HG03095 (cell line): ENCODE data around the gene GOLGA6L9.
"Not testable (repeated sequence)": the region's sequence is repeated elsewhere in the genome, so short reads cannot be mapped to it uniquely, and the experiment has no call there.

Experiments
- ATAC-seq: cut with Tn5 transposase; IDR thresholded peaks from one replicate; pipeline ENCODE4 v1.9.1; 2021; ENCODE audit warnings: moderate library complexity; ENCODE audit not compliant: unreplicated experiment

The GOLGA6L9 gene, protein sequence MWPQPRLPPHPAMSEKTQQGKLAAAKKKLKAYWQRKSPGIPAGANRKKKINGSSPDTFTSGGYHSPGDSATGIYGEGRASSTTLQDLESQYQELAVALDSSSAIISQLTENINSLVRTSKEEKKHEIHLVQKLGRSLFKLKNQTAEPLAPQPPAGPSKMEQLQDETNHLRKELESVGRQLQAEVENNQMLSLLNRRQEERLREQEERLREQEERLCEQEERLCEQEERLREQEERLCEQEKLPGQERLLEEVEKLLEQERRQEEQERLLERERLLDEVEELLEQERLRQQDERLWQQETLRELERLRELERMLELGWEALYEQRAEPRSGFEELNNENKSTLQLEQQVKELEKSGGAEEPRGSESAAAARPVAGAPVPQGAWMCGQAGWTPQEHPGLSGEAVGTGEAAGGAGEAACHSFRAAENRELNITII

DNA sequence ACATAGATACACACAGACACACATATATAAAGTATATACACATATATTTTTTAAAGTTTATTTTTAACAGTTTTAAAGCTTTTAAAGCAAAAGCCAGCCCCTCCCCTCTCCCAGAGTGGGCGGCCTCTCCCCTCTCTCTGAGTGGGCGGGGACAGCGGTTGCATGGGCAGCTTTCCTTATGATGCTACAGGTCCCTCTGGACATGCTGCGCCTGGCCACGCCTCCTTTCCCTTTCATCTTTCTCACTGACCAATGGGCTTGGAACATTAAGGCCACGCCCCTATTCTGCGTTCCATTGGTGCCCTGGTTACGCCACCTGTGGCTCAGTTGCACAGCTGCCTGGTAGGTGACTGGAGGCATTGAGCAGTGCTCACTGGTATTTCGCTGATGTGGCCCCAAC is at the start of gene GOLGA6L9:
GOLGA6L9 (plus strand) TSS at position 124 of the 400 bp plus-strand sequence; CDS start at position 388, 264 bp downstream.
- ATAC-seq = not testable (repeated sequence)

DNA sequence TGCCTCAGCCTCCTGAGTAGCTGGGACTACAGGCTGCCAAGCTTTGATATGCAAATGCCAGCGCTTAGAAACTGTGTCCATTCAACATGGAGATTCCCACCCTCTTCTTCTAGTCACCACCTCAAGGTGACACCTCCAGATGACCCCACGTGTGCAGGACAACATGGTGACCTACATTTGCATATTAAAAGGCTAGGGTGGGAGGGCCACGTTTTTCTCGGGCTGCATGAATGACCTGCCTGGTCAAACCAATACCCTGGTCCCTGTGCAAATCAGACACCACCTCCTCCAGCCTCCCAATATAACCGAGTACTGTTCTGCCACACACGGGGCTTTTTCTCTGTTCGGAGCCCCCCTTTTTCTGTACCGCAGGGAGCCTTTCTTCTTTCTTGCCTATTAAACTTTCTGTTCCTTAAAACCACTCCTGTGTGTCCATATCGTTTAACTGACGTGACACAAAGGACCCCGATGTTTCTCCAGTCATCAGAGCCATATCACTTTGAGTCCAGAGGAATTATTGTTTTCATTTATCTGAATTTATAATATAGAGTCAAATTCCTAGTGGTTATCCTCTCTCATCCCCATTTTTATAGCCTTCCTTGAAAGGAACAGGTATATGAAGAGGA is 48.2 kb upstream of the GOLGA6L9 start:
- ATAC-seq = not testable (repeated sequence)

DNA sequence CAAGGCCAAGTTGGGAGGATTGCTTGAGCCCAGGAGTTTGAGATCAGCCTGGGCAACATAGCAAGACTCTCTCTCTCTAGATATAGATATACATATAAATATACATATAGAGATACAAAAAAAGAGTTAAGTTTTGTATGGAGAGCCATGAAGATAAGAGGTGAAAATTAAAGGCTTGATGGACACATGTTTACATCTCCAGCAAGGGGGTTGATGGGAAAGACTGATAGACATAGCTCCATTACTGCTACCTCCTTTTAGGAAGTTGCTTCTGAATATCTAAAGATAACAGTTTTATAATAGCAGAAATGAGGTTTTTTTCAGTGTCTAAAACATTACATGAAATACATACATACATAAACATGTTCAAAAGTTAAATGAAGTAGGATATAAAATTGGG is 42.4 kb upstream of the GOLGA6L9 start:
- ATAC-seq = not testable (repeated sequence)

DNA sequence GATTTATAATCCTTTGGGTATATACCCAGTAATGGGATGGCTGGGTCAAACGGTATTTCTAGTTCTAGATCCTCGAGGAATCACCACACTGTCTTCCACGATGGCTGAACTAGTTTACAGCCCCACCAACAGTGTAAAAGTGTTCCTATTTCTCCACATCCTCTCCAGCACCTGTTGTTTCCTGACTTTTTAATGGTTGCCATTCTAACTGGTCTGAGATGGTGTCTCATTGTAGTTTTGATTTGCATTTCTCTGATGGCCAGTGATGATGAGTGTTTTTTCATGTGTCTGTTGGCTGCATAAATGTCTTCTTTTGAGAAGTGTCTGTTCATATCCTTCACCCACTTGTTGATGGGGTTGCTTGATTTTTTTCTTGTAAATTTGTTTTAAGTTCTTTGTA is 39.5 kb upstream of the GOLGA6L9 start:
- ATAC-seq = not testable (repeated sequence)

DNA sequence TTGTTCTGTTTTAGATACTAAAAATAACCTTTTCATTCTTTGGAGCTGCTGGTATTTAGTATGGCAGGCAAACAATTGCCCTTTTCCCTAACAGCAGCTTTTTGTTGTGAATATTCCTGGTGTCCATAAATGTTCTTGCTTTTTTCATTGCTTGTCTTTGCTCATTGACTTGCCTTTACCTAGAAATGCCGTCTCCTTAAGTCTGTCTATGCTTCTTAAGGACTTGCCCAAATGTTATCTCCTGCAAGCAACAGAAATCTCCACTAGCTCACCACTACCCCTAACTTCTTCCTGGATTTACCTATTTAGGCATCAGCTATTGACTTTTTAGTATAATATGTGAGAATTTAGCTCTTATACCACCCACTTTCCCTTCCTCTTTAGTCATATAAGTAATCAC is 37.5 kb upstream of the GOLGA6L9 start:
- ATAC-seq = not testable (repeated sequence)

DNA sequence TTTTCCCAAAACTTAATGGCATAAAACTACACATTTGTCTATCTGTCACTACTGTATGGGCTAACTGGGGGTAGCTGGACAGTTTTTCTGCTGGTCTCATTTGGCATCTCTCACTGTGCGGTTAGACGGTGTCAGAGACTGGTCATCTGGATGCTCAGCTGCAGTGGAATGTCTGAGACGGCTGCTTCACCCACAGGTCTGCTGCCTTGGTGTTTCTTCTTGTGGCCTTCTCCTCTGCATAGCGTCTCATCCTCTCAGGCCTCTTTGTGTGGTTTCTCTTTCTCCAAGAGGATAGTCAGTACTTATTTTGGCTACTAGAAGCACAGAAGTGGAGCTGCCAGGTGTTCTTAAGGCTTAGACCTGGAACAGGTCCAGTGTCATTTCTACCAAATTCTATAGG is 35.9 kb upstream of the GOLGA6L9 start:
- ATAC-seq = no peak

DNA sequence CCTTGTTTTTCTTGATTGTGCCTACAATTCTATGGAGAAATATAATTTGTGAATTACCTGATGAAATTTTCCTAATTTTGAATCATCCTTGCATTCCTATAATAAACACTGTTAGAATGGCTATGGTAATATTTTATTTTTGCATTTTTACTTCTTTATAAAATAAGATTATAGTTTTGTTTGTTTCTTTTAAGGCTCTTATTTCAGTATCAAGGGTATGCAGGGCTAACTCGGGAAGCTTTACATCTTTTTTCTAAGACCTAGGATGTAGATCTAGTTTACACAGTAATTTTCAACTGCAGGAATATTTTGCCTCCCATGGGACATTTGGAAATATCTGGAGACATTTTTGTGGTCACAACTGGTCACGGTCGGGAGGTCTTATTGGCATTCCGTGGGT is 33.8 kb upstream of the GOLGA6L9 start:
- ATAC-seq = not testable (repeated sequence)

DNA sequence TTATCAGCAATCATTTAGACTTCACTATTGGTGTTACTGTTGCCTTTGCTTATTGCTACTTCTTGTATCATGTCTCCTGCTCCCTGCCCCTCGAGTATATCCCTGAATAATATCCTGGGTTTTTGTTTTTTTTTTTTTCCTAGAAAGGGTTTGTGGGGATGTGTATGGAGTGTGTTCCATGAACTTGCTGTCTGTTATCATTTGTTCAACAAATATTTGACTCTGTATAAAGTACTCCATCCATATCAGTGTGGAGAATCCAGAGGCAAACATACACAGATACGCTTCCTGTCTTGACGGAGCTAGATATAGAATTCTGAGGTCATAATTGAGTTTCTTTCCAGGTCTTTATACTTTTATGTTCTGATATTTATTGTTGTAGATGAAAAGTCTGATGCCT is 31.8 kb upstream of the GOLGA6L9 start:
- ATAC-seq = no peak

DNA sequence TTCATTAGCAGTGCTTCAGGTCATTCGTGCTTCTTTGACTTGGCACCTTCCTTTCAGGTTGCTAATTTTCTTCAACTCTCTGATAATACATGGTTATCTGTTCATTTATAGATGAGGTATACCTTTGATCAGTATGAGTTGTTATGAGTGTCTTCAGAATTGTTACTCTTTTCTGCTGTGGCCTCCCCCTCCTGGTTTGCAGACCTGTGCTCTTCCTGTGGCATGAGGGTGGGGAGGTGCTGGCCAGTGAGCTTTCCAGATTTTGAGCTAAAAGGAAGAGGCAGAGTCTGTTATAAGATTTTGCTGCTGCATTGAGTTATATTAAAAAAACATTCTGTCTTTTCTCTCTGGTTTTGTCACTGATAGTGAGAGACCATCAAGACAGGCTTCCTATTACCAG is 30.8 kb upstream of the GOLGA6L9 start:
- ATAC-seq = no peak

DNA sequence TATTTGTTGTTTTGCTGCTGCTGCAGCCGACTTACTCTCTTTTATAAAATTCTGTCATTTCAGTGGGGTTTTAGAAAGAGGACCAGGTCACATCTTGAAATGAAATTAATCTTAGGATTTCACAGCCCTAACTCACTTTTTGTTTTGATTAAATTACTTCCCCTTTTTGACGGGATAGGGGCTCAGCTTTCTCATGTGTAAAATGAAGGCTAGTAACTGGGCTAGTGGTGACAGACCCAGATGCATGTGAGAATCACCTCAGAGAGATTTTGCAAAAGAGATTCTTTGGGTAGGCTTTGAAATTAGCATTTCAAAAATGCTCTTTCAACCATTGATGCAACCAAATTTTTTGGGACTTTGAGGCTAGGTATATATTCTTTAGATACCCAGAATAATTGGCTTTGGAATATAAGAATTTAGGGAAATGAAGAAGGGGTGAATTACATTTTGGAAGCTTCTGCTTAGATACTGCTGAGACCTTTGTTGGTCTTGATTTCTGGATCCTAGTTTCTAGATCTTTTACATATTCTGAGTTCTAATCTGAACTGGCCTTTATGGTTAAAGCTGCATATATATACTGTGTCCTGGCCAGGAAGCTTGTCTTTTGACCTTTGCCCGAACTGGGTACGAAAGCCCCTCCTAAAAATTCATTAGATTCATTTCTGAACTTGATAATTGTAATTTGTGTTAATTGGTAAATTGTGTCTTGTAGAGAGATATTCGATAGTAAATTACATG is 30.1 kb upstream of the GOLGA6L9 start:
- not testable (repeated sequence) for ATAC-seq

DNA sequence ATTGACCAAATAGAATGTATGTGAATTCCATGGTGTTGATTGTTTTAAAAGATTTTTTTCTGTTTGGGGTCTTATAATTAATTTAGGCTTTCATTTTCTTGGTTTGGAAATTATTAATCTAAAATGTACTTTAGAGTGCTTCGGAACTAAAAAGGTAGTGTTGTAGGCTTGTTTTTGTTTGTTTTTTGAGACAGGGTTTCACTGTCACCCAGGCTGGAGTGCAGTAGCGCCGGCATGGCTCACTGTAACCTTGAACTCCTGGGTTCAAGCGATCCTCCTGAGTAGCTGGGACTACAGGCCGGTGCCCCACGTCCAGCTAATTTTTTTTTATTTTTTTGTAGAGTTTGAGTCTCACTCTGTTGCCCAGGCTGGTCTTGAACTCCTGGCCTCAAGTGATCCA is 27.7 kb upstream of the GOLGA6L9 start:
- ATAC-seq = not testable (repeated sequence)

DNA sequence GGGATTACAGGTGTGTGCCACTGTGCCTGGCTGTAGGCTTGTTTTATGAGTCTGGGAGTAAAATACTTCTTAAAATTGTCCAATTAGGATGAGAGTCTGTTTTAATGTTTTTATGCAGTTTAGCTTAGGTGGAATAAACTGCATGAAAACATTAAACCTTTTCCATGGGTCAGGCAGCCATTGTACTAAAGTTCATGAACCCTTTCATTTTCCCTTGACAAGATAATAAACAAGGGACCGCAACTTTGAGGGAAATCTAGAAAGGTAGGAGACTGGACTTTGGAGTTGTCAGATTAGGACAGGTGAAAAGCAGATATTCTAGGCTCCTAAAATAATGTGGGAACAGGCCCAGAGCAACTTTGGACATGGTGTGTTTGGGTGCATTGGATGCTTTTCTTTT is 27.3 kb upstream of the GOLGA6L9 start:
- ATAC-seq = not testable (repeated sequence)

DNA sequence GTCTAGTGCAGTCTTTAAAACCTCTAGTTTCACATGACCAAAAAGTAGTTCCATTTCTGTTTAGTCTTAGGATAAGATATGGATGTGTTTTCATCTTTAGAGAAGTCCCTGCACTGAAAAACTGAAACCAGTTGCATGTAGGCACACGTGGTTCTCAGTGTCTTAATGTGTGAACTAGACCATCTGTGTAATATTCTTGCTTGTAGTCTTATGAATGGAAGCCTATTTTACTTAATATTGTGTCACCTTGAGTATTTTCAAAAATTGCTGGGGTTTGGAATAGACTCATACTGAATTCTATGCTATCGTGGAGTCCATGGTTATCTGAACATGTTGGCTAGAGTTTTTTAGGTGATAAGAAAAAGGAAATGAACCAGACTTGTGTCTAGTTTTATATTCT is 23.4 kb upstream of the GOLGA6L9 start:
- ATAC-seq = not testable (repeated sequence)

DNA sequence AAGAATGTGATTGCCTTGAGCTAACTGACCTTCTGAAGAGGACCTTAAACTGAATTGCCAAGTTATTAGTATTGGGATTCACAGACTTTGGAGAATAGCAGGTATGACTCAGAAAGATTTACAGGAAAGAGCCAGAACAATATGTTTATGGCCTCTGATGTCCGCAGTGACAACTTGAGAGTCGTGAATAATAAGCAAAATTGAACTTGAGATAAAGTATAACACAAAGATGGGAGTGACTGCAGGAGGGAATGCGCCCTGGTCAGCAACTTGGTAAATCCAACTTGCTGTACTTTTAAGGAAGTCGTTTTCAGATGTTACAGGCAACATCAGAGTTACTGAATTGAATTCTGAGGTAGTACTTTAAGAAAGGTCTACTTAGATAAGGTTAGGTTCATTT is 19.3 kb upstream of the GOLGA6L9 start:
- not testable (repeated sequence) for ATAC-seq

DNA sequence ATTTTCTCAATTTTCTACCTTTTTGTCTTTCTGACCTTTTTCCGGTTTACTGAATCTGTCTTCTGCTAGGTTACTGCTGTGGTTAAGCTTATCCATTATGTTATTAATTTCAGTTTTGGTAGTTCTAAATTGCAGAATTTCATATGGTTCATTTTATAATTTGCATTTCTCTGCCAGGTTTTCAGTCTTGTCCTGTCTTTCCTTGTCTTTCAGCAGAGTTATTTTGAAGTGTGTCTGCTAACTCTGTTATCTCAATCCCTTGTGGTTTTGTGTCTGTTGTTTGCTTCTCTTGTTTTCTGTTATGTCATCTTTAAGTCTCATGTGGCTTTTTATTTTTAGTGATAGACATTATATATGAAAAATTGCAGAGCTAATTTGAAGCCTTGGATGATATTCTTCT is 18.0 kb upstream of the GOLGA6L9 start:
- not testable (repeated sequence) for ATAC-seq

DNA sequence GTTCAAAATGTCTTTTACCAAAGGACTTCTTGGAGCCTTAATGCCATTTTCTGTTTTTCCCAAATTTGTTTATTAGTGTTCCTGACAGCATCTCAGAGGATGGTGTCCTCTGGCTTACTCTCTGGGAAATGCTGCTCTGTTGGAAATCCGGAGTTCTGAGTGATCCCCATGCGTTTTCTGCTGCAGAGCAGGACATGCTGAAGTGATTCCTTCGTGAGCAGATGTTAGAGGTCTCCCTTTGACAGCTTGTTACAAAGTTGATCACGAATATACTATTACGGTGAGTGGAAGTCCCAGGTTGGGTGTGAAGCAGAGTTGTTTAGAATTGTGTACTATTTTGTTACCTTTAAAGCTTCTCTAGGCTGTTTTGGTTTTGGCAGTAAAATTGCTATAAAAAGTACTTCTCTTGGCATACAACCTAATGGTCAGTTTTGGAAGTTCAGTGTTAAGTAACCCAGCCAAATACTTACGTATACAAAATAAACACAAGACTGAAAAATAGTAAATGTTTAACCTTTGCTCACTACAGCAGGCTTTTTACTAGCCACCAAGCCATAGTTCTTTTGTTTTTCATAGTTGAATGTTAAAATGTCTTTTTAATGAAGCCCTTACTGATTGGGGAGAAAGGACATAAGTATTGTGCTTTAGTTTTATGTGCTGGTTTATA is 15.0 kb upstream of the GOLGA6L9 start:
- ATAC-seq = not testable (repeated sequence)

DNA sequence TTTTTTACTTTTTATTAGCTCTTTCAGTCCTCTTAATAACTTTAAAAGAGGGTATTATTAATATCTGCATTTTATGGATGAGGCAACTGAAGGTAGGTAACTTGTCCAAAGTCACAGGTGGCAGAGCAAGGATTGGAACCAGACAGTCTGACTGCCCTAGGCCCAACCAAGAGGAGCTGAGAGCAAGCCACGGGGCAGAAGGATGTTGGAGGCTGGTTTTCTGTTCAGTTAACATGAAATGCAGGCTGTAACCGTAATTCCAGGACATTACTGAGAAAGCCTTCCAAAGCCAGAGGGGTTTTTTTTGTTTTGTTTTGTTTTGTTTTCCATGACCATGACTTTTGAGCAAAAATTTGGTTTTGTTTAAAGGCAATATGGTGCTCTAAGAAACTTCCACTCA is 9.1 kb upstream of the GOLGA6L9 start:
- not testable (repeated sequence) for ATAC-seq

DNA sequence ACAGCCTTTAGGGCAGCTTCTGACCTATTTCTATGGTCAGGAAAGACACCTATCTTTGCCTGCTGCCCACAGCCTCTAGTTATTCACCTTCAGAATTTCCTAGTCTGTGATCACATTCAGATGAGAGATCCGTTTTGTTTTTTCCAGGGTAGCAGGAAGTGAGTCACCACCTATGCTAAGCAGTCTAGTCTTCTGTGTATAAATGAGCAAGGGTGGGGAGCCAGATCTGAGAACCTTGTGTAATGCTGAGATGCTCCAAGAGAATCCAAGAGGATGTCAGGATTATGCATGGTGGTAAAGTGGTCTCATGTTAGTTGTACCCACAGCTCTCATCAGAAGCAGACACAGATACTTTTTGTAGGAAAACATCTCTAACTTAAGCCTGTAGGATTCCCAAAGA is 8.7 kb upstream of the GOLGA6L9 start:
- not testable (repeated sequence) for ATAC-seq

DNA sequence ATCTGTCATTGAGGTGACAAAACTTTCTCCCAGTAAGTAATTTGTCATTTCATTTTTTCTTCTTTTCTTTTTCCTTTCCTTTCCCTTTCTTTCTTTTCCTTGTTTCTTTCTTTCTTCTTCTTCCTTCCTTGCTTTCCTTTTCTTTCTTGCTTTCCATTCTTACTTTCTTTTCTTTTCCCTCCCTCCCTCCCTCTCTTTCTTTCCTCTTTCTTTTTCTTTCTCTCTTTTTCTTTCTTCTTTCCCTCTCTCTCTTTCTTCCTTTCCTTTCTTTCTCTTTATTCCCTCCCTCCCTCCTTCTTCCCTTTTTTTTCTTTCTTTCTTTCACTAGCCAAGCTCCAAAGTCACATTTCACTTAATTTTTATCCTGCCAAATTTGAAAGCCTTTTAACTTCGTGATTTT is 2.5 kb upstream of the GOLGA6L9 start:
- not testable (repeated sequence) for ATAC-seq

DNA sequence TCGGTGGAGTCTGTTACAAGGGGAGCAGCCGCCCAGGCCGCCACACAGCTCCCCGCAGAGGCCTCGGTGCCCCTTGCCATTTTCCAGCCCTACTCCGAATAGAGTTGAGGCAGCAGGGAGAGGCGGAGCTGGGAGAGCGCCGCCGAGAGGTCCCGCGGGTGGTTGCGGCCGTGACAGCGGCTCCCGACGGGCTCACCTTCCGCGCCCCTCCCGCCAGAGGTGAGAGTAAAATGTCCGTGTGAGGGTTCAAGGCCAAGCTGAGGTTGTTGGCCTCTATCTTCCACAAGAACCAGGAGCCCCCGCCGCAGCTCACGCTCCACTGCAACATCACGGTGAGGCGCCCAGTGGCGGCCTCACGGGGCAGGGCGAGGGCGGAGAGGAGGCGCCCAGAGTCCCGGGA is 15.8 kb downstream of the GOLGA6L9 start:
- ATAC-seq = not testable (repeated sequence)

DNA sequence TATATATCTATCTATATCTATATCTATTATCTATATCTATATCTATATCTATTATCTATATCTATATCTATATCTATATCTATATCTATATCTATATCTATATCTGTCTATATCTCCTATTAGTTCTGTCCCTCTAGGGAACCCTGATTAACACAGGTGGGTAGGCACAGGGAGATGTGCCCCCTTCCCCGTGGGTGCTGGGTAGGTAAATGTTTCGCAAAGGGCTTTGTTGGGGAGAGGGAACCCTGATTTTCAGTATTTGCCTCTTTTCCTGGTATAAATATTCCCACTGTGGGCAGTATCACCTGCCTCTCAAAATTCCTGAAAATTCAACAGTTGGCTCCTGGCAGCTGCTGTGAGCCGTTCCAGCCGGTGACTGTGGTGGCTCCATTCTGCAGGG is 27.7 kb downstream of the GOLGA6L9 start:
- not testable (repeated sequence) for ATAC-seq
